Coronary artery (tissue), 2 donors: Measurements from ENCODE around the gene CALHM3.
A peak's percentile ranks its signal among the peaks of the same experiment; 100 is the strongest.

Source experiments
- DNase-seq: peaks from one replicate; pipeline ENCODE4 v3.0.0-alpha.2; 2017; ENCODE audit warnings: low spot score
- H3K27ac ChIP-seq, 2 donors: fragments of 200-600 bp; sonication (generic); one replicate each; pipeline ENCODE4 v1.5.1; 2016 to 2019
- H3K4me3 ChIP-seq: fragments of 200-600 bp; sonication (generic); 2 replicates; pipeline ENCODE4 v1.5.1; 2016; ENCODE audit warnings: mild to moderate bottlenecking, moderate library complexity
- CTCF ChIP-seq: fragments of 200-600 bp; sonication (generic); IDR thresholded peaks from one replicate; pipeline ENCODE4 v1.5.1; 2019; ENCODE audit warnings: antibody characterized with exemption

CALHM3 gene

GRCh38 chr10:103447187-103447586 lies 31.9 kb downstream of the CALHM3 start:
- peak overlapping the region; percentile 90 for H3K4me3 ChIP-seq
- TF ChIP-seq CTCF, result no peak
- peak overlapping the region; percentile 87 to 96 for H3K27ac ChIP-seq
- no peak for DNase-seq

- DNase-seq, result peak; percentile 91
- Histone ChIP-seq H3K27ac (peak overlapping the region; percentile 87 to 96), H3K4me3 (peak overlapping the region; percentile 90)
- no peak for TF ChIP-seq CTCF
Observed at GRCh38 chr10:103445767-103446567, 33.1 kb downstream of the CALHM3 start.

- TF ChIP-seq CTCF, result no peak
- H3K4me3 ChIP-seq, result no peak overlapping the region
- peak overlapping the region; percentile 87 to 96 for H3K27ac ChIP-seq
- DNase-seq, result no peak
Observed at GRCh38 chr10:103445366-103445765, 33.7 kb downstream of the CALHM3 start.

GRCh38 chr10:103444478-103444877 lies 34.6 kb downstream of the CALHM3 start:
- peak overlapping the region; percentile 87 to 96 for H3K27ac ChIP-seq
- no peak for TF ChIP-seq CTCF
- DNase-seq, result no peak
- H3K4me3 ChIP-seq, result no peak overlapping the region

- Histone ChIP-seq H3K27ac (peak overlapping the region in 1 of 2 donors; percentile 96), H3K4me3 (no peak overlapping the region)
- TF ChIP-seq CTCF, result no peak
Observed at GRCh38 chr10:103443475-103444185, 35.4 kb downstream of the CALHM3 start.

GRCh38 chr10:103442031-103442461 lies 37.0 kb downstream of the CALHM3 start:
- peak overlapping the region; percentile 62 to 68 for H3K27ac ChIP-seq
- no peak overlapping the region for H3K4me3 ChIP-seq
- TF ChIP-seq CTCF, result no peak
- no peak for DNase-seq

More at GRCh38 chr10:103443475-103444185, 35.4 kb downstream of the CALHM3 start:
- DNase-seq, result no peak
